Mucosa of descending colon (tissue), 3 donors: ENCODE data around the gene CDX1. TPM values are rescaled to one million over a fixed set of nuclear protein-coding genes. Genes with fewer than 3 reads are reported as not detected.

ENCODE experiments used
- ATAC-seq: fragments of 200-7000 bp; cut with Tn5 transposase; one replicate; pipeline ENCODE4 v1.9.1; 2020; ENCODE audit warnings: mild to moderate bottlenecking, moderate library complexity
- DNase-seq, 3 donors: peaks; one replicate each; pipeline ENCODE4 v3.0.0-alpha.2; 2020
- H3K36me3 ChIP-seq: fragments of 200-600 bp; one replicate; pipeline ENCODE4 v1.8.0; 2021; ENCODE audit warnings: low read depth, mild to moderate bottlenecking
- H3K4me1 ChIP-seq: fragments of 200-600 bp; one replicate; pipeline ENCODE4 v1.8.0; 2021; ENCODE audit warnings: low read depth, mild to moderate bottlenecking
- H3K4me3 ChIP-seq: fragments of 200-600 bp; one replicate; pipeline ENCODE4 v1.8.0; 2021; ENCODE audit warnings: mild to moderate bottlenecking
- H3K9me3 ChIP-seq: fragments of 200-600 bp; one replicate; pipeline ENCODE4 v1.8.0; 2021; ENCODE audit warnings: mild to moderate bottlenecking
- CTCF ChIP-seq: fragments of 200-600 bp; IDR thresholded peaks from one replicate; pipeline ENCODE4 v1.8.0; 2022; ENCODE audit warnings: antibody characterized with exemption, mild to moderate bottlenecking
- intact Hi-C, 2 donors: fragments of 100-400 bp; cut with DNase I in 1 of 2; cut with micrococcal nuclease in 1 of 2; formaldehyde crosslinking; loops; one replicate each; pipeline versions ENCODE4 v1.11.0 to v1.11.1; 2022; cut with DNase I, micrococcal nuclease
- total RNA-seq, 3 donors: library from RNA; stranded (reverse); fragmentation: NEBNext Ultra II Directional in 2 of 3; extraction: Animal tissue kit (Norgen Biotek cat#: 25700) in 2 of 3; gene quantifications; one replicate each; pipeline versions ENCODE4 v1.2.1 to v1.2.4, GENCODE V29; 2021 to 2023
- donor health status: DM: no; HTN: no; CAD: no; lungs with moderate emphysema.
- donor health status: DM: no; HTN: no; CAD: no.
- donor health status: DM: no; HTN: yes; CAD: no.

Gene CDX1
- total RNA-seq, 3 donors from 2014 or later, result 140 to 306 (median 302) TPM

DNA sequence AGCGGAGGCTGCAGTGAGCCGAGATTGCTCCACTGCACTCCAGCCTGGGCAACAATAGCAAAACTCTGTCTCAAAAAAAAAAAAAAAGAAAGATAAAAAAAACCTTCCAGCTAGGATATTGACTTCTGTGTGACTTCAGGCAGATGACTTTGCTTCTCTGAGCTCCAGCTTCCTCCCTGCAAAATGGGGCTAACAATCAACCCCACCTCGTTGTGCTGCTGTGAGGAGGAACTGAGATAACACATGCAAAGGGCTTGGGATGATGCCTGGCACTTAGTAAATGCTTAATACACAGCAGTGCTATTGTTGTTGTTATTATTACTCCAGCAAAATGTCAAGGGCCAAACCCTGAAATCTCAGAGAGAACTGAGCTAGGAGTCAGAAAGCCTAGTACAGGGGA is 3.5 kb upstream of the CDX1 start:
- intact Hi-C loops, result no loop called here
- DNase-seq, result no peak
- H3K9me3 ChIP-seq, result no peaks in the 10 kb centered on the region
- no peaks in the 10 kb centered on the region for H3K36me3 ChIP-seq
- ATAC-seq, result no peak
- H3K4me1 ChIP-seq, result peaks cover 43% of the 10 kb centered on the region
- TF ChIP-seq CTCF, result no peak
- H3K4me3 ChIP-seq, result no peak overlapping the region

DNA sequence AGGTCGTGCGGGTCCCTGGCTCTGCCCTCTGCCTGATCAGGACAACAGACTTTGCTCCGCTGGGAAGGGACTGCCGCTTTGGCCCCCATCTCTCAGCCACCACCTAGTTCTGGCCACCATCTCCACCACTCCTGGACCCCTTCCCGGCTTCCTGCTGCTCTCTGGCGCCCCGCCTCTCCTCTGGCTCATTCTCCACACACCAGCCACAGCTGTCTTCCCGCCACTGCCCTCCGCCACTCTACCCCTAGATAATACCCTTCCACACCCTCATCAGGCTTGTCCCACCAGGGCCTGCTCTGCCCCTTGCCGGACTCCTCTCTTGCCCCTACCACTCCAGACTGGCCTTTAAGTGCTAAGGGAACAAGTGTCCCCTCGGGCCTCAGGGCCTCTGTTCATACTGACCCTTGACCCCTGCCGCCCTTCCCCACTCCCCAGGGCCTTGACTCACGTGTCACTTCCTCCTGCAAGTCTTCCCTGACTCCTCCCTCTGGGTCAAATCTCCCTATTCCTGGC is 3.0 kb upstream of the CDX1 start:
- Histone ChIP-seq H3K4me1 (peaks cover 43% of the 10 kb centered on the region), H3K36me3 (no peaks in the 10 kb centered on the region), H3K9me3 (no peaks in the 10 kb centered on the region), H3K4me3 (no peak overlapping the region)
- intact Hi-C loops, result no loop called here
- ATAC-seq (peak; percentile 44), DNase-seq (peak; percentile 79 to 86 (median 85))
- no peak for TF ChIP-seq CTCF

- peak; percentile 6 for ATAC-seq
- no peak for TF ChIP-seq CTCF
- Histone ChIP-seq H3K36me3 (no peaks in the 10 kb centered on the region), H3K4me1 (peaks cover 43% of the 10 kb centered on the region), H3K4me3 (no peak overlapping the region), H3K9me3 (no peaks in the 10 kb centered on the region)
- peak; percentile 72 to 73 (median 72) for DNase-seq
- intact Hi-C loops, result no loop called here
Observed at GRCh38 chr5:150164211-150164980, 2.2 kb upstream of the CDX1 start.

DNA sequence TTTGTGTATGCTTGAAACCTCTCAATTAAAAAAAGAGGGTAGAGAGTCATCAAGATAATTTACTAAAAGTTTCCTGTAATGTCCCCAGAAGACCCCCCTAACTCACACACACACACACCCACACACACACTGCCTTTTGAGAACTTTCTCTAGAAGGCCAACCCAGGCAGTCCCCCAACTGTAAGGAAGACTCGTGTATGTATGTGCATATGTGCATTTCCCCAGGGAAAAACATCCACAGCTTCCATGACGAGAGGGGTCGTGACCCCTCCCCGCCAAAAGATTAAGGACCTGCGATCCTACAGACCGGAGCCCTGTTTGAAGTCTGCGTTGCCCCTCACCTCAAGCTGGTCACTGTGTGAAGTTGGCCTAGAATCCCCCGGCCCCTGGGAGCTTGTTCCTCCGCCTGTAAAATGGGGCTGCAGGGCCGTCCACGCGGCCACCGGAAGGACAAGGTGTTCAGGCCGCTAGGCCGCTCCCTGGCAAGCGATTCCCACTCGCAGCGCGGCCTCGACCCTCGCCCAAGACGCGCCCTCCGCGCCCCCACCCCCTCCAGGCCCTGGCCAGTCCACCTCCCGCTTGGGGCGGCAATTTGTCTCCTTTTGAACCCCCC is 435 bp upstream of the CDX1 start:
- intact Hi-C loops, result no loop called here
- DNase-seq, result peak in 1 of 3 donors; percentile 76
- H3K9me3 ChIP-seq, result no peaks in the 10 kb centered on the region
- TF ChIP-seq CTCF, result no peak
- peaks cover 53% of the 10 kb centered on the region for H3K4me1 ChIP-seq
- H3K36me3 ChIP-seq, result no peaks in the 10 kb centered on the region
- ATAC-seq, result no peak
- H3K4me3 ChIP-seq, result no peak overlapping the region

DNA sequence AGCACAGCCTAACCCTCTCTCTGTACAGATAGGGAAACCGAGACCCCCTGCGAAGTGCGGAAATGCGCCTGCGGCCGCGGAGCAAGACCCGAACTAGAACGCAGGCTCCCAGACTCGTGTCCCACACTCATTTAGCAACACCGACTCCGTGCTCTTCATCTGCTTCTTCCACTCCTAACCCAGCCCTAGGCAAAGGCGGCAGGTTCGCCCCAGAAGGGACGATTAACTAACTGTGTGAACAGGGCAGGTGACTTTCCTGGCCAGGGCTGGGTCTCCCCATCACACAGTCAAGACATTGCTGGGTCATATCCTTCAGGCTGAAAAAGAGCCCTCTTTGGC is 903 bp downstream of the CDX1 start:
- intact Hi-C loops, result no loop called here
- Histone ChIP-seq H3K4me1 (peaks cover 52% of the 10 kb centered on the region), H3K36me3 (no peaks in the 10 kb centered on the region), H3K9me3 (no peaks in the 10 kb centered on the region), H3K4me3 (peak overlapping the region; percentile 47)
- TF ChIP-seq CTCF, result no peak
- ATAC-seq (no peak), DNase-seq (no peak)
